GM18858 (cell line): ENCODE data around the gene MAPRE2.

Experiments
- ATAC-seq: cut with Tn5 transposase; IDR thresholded peaks from one replicate; pipeline ENCODE4 v1.9.1; 2021; ENCODE audit not compliant: unreplicated experiment

Gene MAPRE2

DNA sequence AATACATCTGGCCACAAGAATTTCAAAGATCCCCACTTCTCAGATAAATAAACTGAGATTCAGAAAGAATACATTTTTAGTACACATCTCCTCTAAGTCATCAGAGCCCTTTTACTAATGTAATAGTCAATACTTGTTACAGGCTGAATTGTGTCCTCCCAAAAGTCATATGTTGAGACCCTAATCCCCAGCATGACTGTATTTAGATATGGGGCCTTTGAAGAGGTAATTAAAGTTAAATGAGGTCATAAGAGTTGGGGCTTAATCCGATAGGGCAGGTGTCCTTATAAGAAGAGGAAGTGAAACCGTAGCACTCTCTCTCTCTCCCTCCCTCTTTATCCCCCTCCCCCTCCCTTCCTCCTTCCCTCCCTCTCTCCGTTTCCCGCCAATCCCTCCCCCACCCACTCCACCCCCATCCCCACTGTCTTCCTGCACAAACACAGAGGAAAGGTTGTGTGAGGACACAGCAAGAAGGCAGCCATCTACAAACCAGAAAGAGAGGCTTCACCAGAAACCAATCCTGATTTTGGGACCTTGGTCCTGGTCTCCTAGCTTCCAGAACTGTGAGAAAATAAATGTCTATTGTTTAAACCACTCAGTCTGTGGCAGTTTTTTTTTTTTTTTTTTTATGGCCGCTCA lies 133.0 kb downstream of the MAPRE2 start:
- no peak for ATAC-seq

DNA sequence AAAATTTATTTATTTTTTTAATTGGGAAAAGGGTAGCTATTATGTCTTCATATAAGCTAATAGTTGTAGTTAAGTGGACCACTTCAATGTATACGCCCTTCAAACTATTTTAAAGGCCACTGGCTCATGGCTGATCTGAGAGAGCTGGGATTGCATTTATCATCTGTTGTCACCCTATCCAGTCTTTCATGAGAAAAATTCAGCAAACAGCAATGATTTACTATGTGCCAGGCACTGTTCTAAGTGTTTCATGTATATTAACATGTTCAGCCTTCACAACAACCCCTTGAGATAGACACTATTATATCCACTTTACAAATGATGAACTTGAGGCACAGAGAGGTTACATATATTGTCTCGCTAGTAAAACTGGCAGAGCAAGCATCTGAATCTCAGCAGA lies 133.5 kb downstream of the MAPRE2 start:
- no peak for ATAC-seq

DNA sequence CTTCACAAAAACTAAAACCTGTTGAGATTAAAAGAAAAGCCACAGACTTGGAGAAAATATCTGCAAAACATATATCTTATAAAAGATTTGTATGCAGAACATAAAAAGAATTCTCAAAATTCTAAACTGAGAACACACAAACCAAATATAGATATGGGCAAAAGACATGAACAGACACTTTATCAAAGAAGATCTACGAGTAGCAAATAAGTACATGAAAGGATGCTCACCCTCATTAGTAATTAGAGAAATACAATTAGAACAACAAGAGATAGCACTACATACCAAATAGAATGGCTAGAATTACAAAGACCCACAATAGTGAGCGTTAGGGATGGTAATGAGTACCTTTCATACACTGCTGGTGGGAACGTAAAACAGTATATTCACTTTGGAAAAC lies 135.7 kb downstream of the MAPRE2 start:
- no peak for ATAC-seq

DNA sequence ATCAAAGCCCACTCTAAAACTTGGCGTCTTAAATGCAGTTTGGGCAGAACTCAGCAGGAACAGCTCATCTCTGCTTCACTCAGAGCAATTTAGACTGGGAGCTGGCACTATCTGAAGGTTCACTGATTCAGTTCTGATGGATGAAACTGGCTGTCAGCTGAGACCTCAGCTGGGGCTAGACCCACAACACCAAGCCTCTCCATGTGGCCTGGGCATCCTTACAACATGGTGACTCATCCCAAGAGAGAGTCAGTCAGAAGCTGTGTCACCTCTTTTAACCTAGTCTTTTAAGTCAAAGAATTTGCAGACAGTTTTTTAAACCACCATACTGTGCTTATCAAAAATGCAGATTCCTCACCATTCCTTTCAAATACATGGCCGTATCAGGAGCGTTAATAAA lies 137.0 kb downstream of the MAPRE2 start:
- no peak for ATAC-seq

DNA sequence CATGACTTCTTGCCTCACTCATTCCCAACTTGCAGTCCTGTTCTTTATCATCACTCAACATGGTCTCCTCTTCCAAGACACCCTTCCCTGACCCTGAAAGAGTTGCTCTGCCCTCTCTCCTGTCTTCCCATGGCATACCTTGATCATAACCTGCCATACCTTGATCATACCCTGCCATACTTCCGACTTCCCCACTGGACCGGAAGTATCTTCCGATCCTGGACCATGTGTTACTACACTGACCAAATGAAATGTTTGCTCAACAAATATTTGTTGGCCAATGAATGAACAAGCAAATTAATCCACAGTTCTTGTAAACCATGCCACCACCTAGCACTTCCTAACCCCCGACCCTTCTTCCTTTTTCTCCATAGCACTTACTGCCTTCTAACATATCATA lies 138.7 kb downstream of the MAPRE2 start:
- no peak for ATAC-seq

DNA sequence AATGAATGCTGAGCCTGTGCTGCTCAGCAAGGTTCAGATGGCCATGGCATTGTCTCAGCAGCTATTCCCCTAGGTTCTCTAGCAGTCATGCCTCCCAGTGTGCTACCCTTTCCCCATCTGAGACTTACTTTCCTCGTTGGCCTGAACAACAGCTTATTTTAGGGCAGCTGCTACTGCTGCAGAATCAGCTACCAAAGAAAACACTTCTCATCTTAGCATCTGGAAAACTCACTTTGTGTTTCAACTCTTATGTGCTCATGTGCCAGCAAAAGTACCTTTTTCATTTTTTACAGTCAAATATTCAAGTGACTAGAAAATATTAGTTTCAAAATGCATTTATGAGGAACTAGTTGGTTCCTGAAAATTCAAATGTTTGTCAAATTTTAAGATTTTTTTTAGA lies 139.2 kb downstream of the MAPRE2 start:
- no peak for ATAC-seq

DNA sequence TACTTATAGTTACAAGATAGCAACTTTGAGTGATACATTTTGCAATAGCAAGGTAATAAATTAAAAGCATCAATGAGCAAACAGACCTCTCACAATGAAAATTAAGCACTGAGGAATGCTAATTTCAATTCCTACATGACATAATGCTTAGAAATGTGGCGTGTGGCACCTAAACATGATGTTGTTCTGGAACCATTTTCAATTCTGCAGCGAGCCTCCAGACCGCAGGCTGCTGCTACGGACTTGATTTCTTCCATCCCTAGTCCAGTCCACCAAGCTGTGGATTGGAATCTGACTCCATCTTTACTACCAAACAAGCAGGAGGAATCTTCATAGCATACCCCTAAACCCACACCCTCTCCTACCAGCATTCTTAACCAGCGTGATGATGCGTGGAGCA lies 140.9 kb downstream of the MAPRE2 start:
- ATAC-seq = no peak

DNA sequence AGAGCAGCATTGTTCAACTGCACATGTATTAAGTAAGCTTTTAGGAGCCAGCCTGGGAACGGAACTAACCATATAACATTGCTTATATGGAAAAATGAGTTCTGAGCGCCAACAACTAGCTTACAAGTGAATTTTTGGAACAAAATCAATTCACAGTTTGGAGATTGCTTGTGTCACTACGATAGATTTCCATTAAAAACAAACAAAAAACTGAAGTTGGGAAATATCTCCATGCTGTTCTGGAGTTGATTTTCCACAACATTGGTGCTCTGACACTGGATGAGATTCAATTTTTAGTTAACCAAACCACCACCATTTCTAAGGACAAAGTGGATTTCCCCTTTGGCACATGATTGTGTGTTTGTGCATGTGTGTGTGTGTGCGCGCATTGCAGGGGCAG lies 142.7 kb downstream of the MAPRE2 start:
- ATAC-seq = no peak

DNA sequence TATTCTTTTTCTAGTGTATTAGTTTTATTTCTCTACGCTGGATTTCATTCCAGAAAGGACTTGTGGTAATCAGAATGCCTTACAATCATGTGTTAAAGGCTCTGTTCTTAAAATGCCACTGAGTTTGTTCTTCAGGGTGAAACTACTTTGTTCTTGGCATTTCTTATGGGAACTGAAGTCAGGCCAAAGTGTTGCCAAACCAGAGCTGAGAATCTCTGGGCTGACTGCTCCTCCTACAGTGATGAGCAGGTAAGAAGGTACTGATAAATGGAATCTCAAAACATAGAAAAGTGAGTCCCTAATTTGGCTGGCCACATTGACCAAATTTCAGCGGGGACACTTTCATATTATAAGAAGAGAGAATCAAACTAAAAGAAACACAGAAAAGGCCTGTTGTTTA lies 144.6 kb downstream of the MAPRE2 start:
- no peak for ATAC-seq

DNA sequence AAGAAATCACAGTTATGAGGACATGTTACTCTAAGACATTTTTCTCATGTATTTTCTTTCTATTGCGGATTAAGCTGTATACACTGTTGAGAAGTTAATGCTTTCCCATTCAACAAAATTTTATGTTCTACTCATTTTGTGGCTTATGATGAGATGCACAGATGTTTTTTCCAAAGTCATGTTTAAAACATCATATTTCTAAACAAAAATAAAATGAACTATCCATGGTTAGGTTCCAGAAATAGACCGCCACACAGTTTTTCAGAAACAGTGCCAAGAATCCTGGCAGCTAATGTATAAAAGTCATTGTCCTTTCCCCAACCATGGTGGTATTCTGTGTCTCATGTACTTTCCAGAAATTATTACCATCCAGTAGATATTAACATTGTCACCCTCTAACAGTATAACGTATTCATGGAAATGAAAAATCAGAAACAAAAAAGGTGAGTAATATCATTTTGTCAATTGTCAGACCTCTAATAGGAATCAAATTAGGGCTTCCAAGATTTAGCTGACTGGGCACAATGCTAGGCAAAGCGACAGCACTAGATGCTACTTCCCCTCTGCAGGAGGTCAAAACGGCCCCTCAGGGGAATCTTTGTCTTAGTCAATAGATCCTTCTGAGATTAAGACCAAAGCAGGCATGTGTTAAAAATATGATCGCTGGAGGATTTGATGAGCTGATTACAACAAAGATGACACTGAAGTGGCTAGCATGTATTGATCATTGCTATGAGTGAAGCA lies 145.2 kb downstream of the MAPRE2 start:
- no peak for ATAC-seq

DNA sequence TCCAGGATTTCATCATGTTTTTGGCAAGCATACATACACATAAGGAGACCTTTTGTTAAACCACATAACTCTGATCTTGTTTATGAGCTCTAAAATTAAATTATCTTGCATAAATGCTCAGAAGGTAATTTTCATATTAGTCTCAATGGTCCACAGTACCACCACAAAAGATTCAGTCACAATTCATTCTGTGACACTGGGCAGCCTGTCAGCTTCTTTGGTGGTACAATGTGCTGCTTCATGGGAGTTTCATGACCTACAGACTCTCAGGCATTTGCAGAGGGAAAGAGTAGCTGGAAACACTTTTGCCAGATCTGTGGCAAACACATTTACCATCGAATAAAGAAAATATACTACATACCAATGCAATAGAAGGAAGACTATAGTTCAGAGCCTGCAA lies 148.3 kb downstream of the MAPRE2 start:
- ATAC-seq = no peak

DNA sequence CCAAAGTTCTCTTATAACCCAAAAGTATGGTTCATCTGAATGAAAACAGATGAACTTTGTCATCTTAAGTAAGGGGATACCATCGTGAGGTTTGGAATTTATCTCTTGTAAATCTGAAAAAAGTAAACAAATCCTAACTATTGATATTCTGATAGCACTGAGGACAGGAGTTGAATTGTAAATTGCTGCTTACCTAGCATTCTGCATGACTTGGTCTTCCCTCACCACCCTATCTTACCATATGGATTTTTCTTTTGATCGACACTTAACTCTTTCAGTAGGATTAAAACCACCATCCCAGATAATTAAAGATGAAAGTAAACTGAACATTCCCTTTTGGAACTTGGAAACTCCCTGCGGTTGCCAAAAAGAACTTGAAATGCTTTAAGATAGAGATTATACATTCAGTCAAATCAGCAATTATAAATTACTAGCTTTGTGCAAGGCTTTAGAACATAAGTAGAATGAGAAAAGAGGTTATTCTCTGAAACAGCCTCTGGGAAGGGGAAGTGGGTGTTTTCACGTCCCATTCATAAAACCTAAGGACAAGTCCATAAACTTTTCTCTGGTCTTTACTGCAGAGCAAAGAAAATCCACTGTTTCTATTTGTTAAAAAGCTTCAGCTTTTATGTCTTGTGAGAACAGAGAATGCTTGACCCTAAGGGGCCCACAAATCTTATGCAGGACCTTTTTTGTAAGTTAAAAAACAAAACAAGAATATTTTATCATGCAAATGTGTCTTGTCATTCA lies 149.9 kb downstream of the MAPRE2 start:
- ATAC-seq = no peak

DNA sequence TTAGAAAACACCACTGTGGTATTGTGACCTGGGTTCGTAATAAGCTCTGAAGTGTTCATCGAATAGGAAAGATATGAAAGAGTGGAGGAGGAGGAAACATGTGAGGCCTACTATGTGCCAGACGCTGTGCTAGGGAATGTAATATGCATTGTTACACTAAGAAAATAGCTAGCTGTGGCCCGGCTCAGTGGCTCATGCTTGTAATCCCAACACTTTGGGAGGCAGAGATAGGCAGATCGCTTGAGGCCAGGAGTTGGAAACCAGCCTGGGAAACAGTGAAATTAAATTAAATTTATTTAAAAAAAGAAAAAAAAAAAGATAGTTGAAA lies 150.4 kb downstream of the MAPRE2 start:
- no peak for ATAC-seq

DNA sequence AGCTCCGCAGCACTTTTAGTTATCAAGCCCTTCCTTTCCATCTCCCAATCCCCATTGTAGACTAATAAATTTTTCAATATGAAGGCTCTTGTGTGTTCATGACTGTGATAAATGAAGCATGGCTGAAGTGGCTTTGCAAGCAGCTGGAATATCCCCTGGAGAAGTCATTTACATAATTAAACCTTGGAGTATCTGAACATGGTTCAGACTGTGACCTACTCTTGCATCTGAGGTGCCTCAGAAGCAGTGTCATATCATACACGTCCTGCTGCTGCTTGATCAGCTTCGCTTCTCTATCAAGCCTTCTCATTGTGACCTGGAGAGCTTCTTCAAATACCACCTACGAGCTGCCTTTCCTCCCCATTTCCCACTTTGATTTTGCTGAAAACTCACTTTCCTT lies 151.2 kb downstream of the MAPRE2 start:
- ATAC-seq = no peak
